ENCODE data around the gene FARP2.
"Not testable (repeated sequence)": the region's sequence is repeated elsewhere in the genome, so short reads cannot be mapped to it uniquely, and the experiment has no call there.

The FARP2 gene

DNA sequence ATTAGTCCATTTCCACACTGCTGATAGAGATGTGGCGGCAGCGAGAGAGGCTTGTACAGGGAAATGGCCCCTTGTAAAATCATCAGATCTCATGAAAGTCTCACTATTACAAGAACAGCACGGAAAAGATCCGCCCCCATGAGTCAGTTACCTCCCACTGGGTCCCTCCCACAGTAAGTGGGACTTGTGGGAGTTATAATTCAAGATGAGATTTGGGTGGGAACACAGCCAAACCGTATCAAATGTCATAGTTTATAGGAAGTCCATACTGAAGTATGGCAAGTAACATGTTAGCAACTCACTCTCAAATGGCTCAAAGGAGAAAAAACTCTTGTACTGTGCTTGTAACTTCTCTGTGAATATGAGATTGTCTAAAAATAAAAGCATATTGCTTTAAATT, 56.1 kb downstream of the FARP2 start:
- peak; percentile 84 for DNase-seq (ENCODE audit: low read depth)

DNA sequence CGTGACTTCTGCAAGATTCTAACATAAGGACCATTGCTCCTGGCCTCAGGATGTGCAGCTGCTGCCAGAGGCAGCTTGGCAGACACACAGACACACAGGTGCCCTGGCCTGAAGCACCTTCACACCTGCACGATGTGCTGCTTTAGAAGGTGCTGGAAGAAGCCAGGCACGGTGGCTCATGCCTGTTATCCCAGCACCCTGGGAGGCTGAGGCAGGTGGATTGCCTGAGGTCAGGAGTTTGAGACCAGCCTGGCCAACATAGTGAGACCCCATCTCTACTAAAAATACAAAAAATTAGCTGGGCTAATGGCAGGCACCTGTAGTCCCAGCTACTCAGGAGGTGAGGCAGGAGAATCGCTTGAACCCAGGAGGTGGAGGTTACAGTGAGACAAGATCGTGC, 57.4 kb downstream of the FARP2 start:
- not testable (repeated sequence) for DNase-seq (ENCODE audit: low read depth)

DNA sequence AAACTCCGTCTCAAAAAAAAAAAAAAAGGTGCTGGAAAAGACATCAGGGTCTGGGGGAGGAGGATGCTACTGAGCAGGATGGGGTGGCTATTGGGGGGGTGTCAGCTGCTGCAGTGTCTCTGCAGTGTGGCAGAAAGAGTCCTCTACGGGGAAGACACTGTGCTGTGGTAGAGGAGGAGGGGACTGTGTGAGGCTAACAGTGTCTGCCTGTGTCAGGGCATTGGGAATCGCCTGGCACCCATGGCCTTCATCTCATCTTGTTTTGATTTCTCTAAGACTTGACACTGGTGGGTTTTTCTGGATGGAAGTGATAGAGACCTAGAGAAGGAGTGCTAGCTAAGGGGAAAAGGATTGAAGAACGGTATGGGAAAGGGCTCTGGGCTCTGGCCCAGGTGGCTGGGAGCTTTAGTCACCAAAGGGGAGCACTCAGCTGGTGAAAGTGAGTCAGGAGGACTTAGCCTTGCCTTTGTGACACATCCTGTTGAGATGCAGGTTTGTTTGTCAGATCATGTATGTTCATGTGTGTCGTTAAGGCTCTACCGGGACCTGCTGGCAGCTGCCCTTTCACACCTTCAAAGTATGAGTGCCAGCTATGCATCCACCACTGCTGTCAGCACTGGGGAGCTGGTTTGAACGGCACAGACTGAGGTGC, 58.0 kb downstream of the FARP2 start:
- DNase-seq (ENCODE audit: low read depth), result no peak

GRCh38 chr2:241415196-241415595, 59.1 kb downstream of the FARP2 start:
- DNase-seq (ENCODE audit: low read depth), result no peak

DNA sequence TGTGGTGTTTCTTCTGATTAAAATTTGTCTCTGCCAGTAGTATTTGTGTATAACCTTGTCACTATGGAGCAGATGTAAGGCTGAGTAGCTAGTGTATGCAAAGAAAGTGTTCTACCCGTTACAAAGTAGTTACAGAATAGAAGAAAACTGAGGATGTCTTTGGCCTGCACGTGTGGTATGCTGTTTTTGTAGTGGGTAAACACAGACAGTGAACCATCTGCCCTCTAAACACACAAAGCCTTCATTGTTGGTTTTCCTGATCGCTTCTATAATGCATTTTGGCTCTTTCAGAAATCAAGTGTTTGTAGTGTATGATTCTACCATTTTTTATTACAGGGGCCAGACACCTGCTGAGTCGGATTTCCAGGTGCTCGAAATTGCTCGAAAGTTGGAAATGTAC, 61.5 kb downstream of the FARP2 start:
- no peak for DNase-seq (ENCODE audit: low read depth)

DNA sequence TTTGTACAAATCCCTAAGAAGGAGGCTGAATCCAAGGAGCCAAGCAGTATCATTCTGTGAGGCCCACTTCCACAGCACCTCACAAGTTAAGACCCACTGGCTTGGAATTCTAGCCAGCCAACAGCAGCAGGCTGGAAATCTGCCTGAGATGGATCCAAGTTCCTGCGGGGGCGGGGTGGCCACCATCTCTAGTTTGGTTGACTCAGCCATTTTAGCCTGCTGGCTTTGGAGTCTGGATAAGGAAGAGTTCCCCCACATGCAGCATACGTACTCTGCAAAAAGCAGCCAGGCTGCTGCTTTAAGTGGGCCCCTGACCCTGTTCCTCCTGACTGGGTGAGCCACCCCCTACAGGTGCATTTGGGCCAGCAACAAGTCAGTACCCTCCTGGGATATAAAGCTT, 65.2 kb downstream of the FARP2 start:
- no peak for DNase-seq (ENCODE audit: low read depth)

DNA sequence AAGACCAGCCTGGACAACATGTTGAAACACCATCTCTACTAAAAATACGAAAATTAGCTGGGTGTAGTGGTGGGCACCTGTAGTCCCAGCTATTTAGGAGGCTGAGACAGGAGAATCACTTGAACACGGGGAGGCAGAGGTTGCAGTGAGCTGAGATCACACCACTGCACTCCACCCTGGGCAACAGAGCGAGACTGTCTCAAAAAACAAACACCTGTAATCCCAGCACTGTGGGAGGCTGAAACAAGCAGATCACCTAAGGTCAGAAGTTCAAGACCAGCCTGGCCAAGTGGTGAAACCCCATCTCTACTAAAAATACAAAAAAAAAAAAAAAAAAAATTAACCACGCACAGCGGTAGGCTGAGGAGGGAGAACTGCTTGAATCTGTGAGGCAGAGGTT, 65.9 kb downstream of the FARP2 start:
- DNase-seq (ENCODE audit: low read depth), result not testable (repeated sequence)

DNA sequence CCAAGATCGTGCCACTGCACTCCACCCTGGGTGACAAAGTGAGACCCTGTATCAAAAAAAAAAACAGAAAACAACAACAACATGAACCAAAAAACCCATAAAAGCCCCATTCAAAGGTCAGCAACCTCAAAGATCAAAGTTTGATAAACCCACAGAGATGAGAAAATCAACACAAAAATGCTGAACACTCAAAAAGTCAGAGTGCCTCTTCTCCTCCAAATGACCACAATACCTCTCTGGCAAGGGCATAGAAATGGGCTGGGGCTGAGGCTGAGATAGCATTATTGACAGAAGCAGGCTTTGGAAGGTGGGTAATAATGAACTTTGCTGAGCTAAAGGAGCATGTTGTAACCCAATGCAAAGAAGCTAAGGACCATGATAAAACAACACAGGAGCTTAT, 66.3 kb downstream of the FARP2 start:
- no peak for DNase-seq (ENCODE audit: low read depth)

DNA sequence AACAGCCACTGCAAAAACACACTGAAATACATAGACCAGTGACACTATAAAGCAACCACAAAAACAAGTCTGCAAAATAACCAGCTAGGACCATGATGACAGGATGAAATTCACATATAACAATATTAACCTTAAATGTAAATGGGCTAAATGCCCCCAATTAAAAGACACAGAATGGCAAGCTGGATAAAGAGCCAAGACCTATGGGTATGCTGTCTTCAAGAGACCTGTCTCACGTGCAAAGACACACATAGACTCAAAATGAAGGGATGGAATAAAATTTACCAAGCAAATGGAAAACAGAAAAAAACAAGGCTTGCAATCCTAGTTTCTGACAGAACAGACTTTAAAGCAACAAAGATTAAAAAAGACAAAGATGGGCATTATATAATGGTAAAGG, 67.4 kb downstream of the FARP2 start:
- DNase-seq (ENCODE audit: low read depth), result not testable (repeated sequence)

- DNase-seq (ENCODE audit: low read depth), result peak; percentile 37
Observed at GRCh38 chr2:241425368-241425767, 69.3 kb downstream of the FARP2 start.

DNA sequence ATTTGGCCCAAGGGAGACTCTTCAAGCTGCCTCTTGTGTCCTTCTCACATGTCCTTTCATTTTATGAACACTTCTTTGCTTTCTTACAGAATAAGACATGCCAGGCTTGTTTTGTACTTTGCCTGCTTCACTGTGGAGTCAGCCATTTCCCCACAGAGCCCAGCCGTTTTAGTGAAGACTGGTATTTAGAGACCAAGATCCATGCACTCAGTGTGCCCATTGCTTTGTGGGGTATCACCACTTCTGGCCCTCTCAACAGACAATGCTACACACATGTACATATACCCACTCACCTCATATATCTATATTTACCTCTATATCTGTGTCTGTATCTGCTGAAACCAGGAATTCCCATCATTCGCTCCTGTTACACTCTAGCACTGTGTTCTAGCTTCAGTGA, 74.1 kb downstream of the FARP2 start:
- DNase-seq (ENCODE audit: low read depth), result no peak

DNA sequence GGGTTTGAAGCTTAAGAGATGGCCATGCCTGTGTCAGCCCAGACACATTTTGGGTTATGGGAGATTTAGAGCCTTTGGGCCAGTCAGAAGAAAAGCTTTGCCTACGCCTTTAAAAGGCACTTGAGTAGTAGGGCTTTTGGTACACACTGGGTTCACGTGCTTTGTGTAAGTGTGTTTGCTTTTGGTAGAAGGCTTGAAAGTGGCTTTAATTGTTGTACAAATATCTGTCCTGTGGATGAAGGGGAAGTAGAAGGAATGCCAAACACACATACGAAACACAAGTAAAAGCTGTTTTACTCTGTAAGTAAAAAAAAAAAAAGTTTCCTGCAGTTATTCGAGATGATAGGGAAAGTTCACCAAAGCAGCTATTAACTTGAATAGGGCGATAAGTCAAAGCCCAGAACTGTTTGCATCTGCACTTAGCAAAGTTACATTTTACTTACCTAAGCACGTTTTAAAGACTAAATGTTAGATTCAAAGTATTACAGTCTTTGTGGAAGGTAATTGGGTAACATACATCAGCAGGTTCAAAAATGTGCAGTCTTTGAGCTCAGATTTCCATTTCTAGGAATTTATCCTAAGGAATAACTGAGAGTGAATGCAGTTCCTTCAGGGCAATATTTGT, 76.9 kb downstream of the FARP2 start:
- no peak for DNase-seq (ENCODE audit: low read depth)

- DNase-seq (ENCODE audit: low read depth), result no peak
Observed at GRCh38 chr2:241437179-241437578, 81.1 kb downstream of the FARP2 start.

DNA sequence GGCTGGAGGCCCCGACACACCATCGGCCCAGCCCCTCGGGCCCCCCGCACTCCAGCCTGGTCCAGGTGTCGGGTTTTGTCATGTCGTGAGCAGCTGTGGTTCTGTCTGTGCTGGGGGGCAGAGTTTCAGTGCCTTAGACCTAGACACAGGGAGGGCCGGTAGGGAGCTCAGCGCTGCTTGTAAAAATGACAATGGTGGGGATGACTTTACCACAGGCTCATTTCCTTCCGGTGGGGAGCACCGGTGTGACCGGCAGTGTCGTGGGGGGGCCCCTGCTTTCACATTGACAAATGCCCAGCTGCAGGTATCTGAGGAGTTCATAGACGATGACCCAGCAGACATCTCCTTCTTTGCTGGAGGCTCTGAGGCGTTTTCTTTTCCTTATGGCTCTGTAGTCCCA, 85.4 kb downstream of the FARP2 start:
- DNase-seq (ENCODE audit: low read depth), result no peak

GRCh38 chr2:241443486-241444223, 87.6 kb downstream of the FARP2 start:
- no peak for DNase-seq (ENCODE audit: low read depth)

- no peak for DNase-seq (ENCODE audit: low read depth)
Observed at GRCh38 chr2:241445426-241445825, 89.3 kb downstream of the FARP2 start.

- DNase-seq (ENCODE audit: low read depth), result not testable (repeated sequence)
Observed at GRCh38 chr2:241450092-241450491, 94.0 kb downstream of the FARP2 start.

- no peak for DNase-seq (ENCODE audit: low read depth)
Observed at GRCh38 chr2:241451840-241452506, 95.9 kb downstream of the FARP2 start.

- DNase-seq (ENCODE audit: low read depth), result not testable (repeated sequence)
Observed at GRCh38 chr2:241453919-241454318, 97.8 kb downstream of the FARP2 start.

DNA sequence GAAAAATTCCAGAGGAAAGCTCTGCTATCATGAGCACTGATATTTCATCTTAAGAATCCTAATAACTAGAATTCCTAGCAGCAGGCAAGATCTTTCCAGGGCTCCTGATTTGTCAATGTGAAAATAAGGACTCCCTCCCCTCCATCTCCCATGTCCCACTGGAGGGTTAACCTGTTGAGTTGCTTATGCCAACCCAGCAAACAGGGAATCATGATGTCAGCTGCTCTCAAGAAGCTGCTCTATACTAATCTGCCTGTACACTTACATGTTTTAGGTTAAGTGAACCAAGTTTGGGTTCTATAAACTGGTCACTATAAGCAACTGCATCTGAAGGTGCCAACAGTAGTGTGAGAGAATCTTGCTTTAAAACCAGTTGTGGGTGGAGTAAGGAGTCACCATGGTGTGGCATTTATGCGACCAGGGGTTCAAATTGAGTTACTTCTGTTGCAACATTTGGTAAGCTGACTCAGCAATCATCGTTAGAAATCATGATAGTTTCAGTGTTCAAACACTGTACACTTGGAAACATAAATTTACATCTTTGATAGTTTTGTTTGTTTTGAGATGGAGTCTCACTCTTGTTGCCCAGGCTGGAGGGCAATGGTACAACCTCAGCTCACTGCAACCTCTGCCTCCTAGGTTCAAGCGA, 98.9 kb downstream of the FARP2 start:
- no peak for DNase-seq (ENCODE audit: low read depth)

DNA sequence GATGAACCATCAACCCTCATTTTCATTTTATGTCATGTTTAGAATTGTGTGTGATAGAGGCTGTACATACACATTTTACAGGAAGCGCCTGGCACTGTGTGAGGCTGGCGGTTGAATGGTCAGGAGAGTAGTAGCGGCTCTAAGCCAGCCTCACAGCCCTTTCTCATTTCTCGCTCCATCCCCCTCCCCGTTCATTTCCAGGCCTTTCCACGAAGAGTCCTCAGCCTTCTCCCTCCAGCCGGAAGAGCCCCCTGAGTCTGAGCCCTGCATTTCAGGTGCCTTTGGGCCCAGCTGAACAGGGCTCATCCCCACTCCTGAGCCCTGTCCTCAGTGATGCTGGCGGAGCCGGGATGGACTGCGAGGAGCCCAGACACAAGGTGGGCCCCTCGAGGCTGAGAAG, 100.5 kb downstream of the FARP2 start:
- DNase-seq (ENCODE audit: low read depth), result no peak

DNA sequence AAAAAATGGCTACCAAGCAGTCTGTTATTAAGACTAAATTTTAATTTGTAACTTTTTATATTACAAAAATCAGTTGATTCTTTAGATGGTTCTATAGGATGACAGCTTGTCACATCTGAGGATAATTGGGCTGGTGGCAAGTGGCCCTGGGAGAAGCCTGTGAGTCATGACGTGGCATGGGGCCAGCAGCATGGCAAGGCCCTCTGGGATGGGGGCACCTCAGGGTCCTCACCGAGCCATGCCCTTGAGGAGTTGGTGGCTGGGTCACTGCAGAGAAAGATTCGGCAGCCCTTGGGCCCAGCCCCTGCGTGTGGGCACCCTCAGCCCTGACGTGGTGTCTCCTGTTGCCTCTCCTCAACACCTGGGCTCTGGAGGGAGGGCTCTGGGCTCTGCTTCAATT, 102.6 kb downstream of the FARP2 start:
- DNase-seq (ENCODE audit: low read depth), result no peak

Measured in fibroblast of gingiva (primary cell).